ENCODE results near the gene CNFN. TPM values are rescaled to one million over a fixed set of nuclear protein-coding genes. Genes with fewer than 3 reads are reported as not detected.
A peak's percentile ranks its signal among the peaks of the same experiment; 100 is the strongest.

Gene CNFN
- total RNA-seq (not detected), polyA plus RNA-seq (under 1 TPM; 0.44 to 0.88 (median 0.68) TPM), total RNA-seq (0 to 0.14 (median 0) reads per million in 6 experiments)

- Mint-ChIP-seq H3K27ac (peak within 1 kb of the TSS in 2 of 10 donors; percentile 22 to 23), H3K9me3 (no peaks in the 10 kb centered on the region), H3K4me1 (peaks cover 4 to 8% (median 8%) of the 10 kb centered on the region in 4 donors), H3K36me3 (peaks cover 0 to 2% (median 0%) of the 10 kb centered on the region in 3 donors), H3K27me3 (peaks cover 23 to 41% (median 25%) of the 10 kb centered on the region in 5 donors), H3K4me3 (no peak within 1 kb of the TSS)
- ATAC-seq (no peak), DNase-seq (no peak)
- POLR2A ChIA-PET, result no interaction called here
Observed at GRCh38 chr19:42389899-42390298, at the start of gene CNFN. CNFN (minus strand) TSS chr19:42390297; CDS start chr19:42389037, 1,260 bp downstream.

- POLR2A ChIA-PET, result interaction anchor here (0.6 kb wide), 1 partner anchor 573 kb away, joined by 5 read pairs; no protein-coding TSS in a partner anchor
- H3K36me3 Mint-ChIP-seq, result no peaks in the 10 kb centered on the region
Observed at GRCh38 chr19:42436006-42436405, 45.9 kb upstream of the CNFN start.

GRCh38 chr19:42435316-42435715 lies 45.2 kb upstream of the CNFN start:
- Mint-ChIP-seq H3K4me3 (no peak overlapping the region), H3K36me3 (no peaks in the 10 kb centered on the region), H3K4me1 (peaks cover 5 to 15% (median 9%) of the 10 kb centered on the region in 4 donors), H3K9me3 (no peaks in the 10 kb centered on the region), H3K27ac (no peak overlapping the region), H3K27me3 (peaks cover 0 to 2% (median 0%) of the 10 kb centered on the region in 5 donors)
- ATAC-seq, result no peak
- POLR2A ChIA-PET, result no interaction called here
- DNase-seq, result no peak

More at GRCh38 chr19:42436006-42436405, 45.9 kb upstream of the CNFN start:
- Mint-ChIP-seq H3K9me3 (no peaks in the 10 kb centered on the region), H3K27me3 (peaks cover 0 to 2% (median 0%) of the 10 kb centered on the region in 5 donors), H3K4me3 (no peak overlapping the region), H3K4me1 (peaks cover 12 to 22% (median 15%) of the 10 kb centered on the region in 4 donors), H3K27ac (no peak overlapping the region)
- no peak for DNase-seq
- ATAC-seq, result no peak

- Mint-ChIP-seq H3K4me1 (peaks cover 4 to 7% (median 5%) of the 10 kb centered on the region in 4 donors), H3K9me3 (no peaks in the 10 kb centered on the region), H3K4me3 (no peak overlapping the region), H3K27ac (no peak overlapping the region), H3K27me3 (peaks cover 0 to 2% (median 0%) of the 10 kb centered on the region in 5 donors), H3K36me3 (no peaks in the 10 kb centered on the region)
- peak; percentile 27 to 77 (median 50) for DNase-seq
- POLR2A ChIA-PET, result interaction anchor here (1.1 kb wide), 1 partner anchor 13 kb away, joined by 3 read pairs; no protein-coding TSS in a partner anchor
- ATAC-seq, result peak; percentile 49 to 76
Observed at GRCh38 chr19:42433503-42434260, 43.6 kb upstream of the CNFN start.

DNA sequence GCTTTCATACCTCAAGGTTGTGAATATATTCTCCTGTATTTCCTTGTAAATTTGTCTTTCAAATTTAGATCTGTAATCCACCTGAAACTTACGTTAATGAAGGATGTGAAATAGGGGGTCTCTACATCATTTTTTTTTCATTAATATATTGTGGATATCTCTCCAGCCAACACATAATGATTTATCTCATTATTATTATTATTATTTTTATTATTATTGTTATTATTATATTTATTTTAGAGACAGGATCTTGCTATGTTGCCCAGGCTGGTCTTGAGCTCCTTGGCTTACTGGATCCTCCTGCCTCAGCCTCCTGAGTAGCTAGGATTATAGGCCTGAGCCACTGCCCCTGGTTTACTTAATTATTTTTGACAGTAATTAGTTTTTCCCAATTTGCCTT lies 41.4 kb upstream of the CNFN start:
- Mint-ChIP-seq H3K4me3 (no peak overlapping the region), H3K36me3 (no peaks in the 10 kb centered on the region), H3K4me1 (peaks cover 0 to 4% (median 0%) of the 10 kb centered on the region in 4 donors), H3K9me3 (no peaks in the 10 kb centered on the region), H3K27ac (no peak overlapping the region), H3K27me3 (peaks cover 0 to 2% (median 0%) of the 10 kb centered on the region in 5 donors)
- DNase-seq (no peak), ATAC-seq (no peak)
- POLR2A ChIA-PET, result no interaction called here

GRCh38 chr19:42428676-42429075 lies 38.6 kb upstream of the CNFN start:
- no peak overlapping the region for H3K4me3 Mint-ChIP-seq
- H3K9me3 Mint-ChIP-seq, result no peaks in the 10 kb centered on the region
- no peak overlapping the region for H3K27ac Mint-ChIP-seq
- ATAC-seq (no peak), DNase-seq (no peak)
- POLR2A ChIA-PET, result no interaction called here
- peaks cover 0 to 2% (median 0%) of the 10 kb centered on the region in 5 donors for H3K27me3 Mint-ChIP-seq
- H3K4me1 Mint-ChIP-seq, result peaks cover 7 to 10% (median 8%) of the 10 kb centered on the region in 4 donors
- H3K36me3 Mint-ChIP-seq, result no peaks in the 10 kb centered on the region

DNA sequence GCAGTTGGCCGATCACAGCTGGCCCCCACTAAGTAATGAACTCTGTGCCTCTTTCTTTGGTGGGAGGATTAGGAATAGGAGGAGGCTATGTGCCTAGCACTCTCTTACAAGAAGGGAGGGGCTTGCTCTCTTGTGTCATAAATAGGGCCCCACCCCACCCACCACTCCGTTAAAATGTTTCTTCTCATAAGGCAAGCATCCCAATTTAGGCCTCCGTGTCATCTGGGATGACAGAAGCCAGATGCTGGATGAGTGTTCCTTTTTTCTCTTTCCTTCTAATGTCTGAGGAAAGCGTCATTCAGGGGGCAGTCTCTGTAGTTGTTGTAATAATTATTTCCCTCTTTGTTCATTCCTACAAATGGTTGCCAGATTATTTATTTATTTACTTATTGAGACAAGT lies 37.2 kb upstream of the CNFN start, which contains the start of gene LIPE:
TSS of gene LIPE (minus strand) at position 76 of the 400 bp plus-strand sequence. CDS start 239 bp downstream, outside the sequence.
- peak within 1 kb of the TSS in 2 of 10 donors; percentile 38 to 69 for H3K27ac Mint-ChIP-seq
- POLR2A ChIA-PET, result interaction anchor here (0.6 kb wide), 1 partner anchor 8 kb away, joined by 4 read pairs; no protein-coding TSS in a partner anchor
- H3K9me3 Mint-ChIP-seq, result no peaks in the 10 kb centered on the region
- DNase-seq (no peak), ATAC-seq (no peak)
- H3K27me3 Mint-ChIP-seq, result no peaks in the 10 kb centered on the region
- peaks cover 14 to 23% (median 20%) of the 10 kb centered on the region in 4 donors for H3K4me1 Mint-ChIP-seq
- H3K4me3 Mint-ChIP-seq, result peak within 1 kb of the TSS in 2 of 10 donors; percentile 14 to 60
- no peaks in the 10 kb centered on the region for H3K36me3 Mint-ChIP-seq

DNA sequence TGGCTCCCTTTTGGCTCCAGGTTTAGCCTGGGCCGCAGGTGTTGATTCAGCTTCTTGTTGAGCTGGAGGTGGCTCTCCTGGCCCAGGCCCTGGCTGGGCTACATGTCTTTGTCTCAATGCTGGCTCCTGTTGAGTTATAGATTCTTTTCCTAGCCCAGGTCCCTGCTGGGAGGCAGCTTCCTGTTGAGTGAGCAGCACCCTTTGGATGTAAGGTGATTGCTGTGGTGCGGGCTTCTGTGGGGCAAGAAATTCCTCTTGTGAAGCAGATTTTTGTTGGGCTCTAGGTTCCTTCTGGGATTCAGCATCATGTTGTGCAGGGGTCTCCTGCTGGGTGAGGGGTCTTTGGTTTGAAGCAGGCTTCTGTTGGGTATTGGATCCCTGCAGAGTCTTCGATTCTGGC lies 36.5 kb upstream of the CNFN start:
- H3K4me3 Mint-ChIP-seq, result peak overlapping the region in 2 of 10 donors; percentile 14 to 60
- no peaks in the 10 kb centered on the region for H3K9me3 Mint-ChIP-seq
- no peaks in the 10 kb centered on the region for H3K27me3 Mint-ChIP-seq
- ATAC-seq (no peak), DNase-seq (no peak)
- peaks cover 20 to 30% (median 25%) of the 10 kb centered on the region in 4 donors for H3K4me1 Mint-ChIP-seq
- H3K36me3 Mint-ChIP-seq, result no peaks in the 10 kb centered on the region
- peak overlapping the region in 1 of 10 donors; percentile 69 for H3K27ac Mint-ChIP-seq
- POLR2A ChIA-PET, result interaction anchor here (0.7 kb wide), 1 partner anchor 183 kb away, joined by 4 read pairs; no protein-coding TSS in a partner anchor

DNA sequence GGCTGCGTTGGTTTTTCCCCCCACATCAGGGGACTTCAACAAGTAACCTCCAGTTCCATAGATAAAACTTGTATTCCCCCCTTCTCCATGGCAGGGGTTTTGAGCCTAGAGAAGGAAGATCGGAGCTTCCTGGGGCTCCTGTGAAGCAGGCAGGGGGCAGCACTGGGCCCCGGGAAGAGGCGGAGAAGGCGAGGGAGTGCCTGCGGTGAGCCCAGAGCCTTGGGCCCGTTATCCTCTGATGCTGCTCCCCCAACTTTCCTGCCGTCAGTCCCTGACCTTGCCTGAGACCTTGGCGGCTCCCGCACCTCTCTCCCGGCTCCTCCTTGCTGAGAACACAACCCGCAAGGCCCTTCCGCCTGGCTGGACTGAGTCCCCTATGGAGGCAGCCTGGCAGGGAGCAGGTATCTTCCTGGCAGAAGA lies 34.6 kb upstream of the CNFN start:
- POLR2A ChIA-PET, result interaction anchor here (1.1 kb wide), 1 partner anchor 23 kb away, joined by 3 read pairs; no protein-coding TSS in a partner anchor
- no peaks in the 10 kb centered on the region for H3K27me3 Mint-ChIP-seq

DNA sequence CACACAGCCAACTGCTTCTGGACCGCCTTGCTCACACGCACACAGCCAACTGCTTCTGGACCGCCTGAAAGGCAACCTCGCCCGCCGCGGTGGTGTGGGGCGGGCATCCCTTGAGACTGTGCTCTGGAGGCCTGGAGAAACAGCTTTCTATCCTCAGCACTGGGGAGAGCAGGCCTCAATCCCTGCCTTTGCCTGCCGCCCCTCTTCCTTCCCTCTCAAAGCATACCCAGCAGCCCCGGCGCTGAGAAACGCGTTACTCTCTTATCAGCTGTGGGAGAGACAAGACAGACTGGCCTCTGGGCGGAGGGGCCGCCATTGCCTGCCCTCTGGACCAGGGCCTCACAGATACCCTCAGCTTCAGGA lies 34.2 kb upstream of the CNFN start:
- Mint-ChIP-seq H3K27me3 (no peaks in the 10 kb centered on the region), H3K36me3 (no peaks in the 10 kb centered on the region), H3K27ac (peak overlapping the region in 6 of 10 donors; percentile 14 to 96 (median 94)), H3K4me1 (peaks cover 35 to 50% (median 44%) of the 10 kb centered on the region in 4 donors), H3K4me3 (peak overlapping the region; percentile 94 to 100 (median 97)), H3K9me3 (no peaks in the 10 kb centered on the region)
- no peak for DNase-seq
- ATAC-seq, result no peak
- POLR2A ChIA-PET, result interaction anchor here (0.7 to 1.8 kb wide), 3 partner anchors 21 to 28 kb away, joined by 3 to 13 read pairs (median 3); no protein-coding TSS in a partner anchor

More for the DNA sequence above, 34.6 kb upstream of the CNFN start:
- H3K4me1 Mint-ChIP-seq, result peaks cover 35 to 49% (median 44%) of the 10 kb centered on the region in 4 donors
- peak overlapping the region; percentile 94 to 100 (median 97) for H3K4me3 Mint-ChIP-seq
- DNase-seq (no peak), ATAC-seq (no peak)
- H3K27ac Mint-ChIP-seq, result peak overlapping the region in 2 of 10 donors; percentile 14 to 29
- H3K9me3 Mint-ChIP-seq, result no peaks in the 10 kb centered on the region
- H3K36me3 Mint-ChIP-seq, result no peaks in the 10 kb centered on the region

- DNase-seq, result peak; percentile 81 to 97 (median 92)
- H3K27me3 Mint-ChIP-seq, result no peaks in the 10 kb centered on the region
- H3K36me3 Mint-ChIP-seq, result no peaks in the 10 kb centered on the region
- peak overlapping the region; percentile 94 to 100 (median 97) for H3K4me3 Mint-ChIP-seq
- H3K4me1 Mint-ChIP-seq, result peaks cover 35 to 50% (median 45%) of the 10 kb centered on the region in 4 donors
- no peaks in the 10 kb centered on the region for H3K9me3 Mint-ChIP-seq
- POLR2A ChIA-PET, result interaction anchor here (0.6 to 1.8 kb wide), 8 partner anchors 22 to 548 kb away, joined by 3 to 13 read pairs (median 4); partner anchors contain the start of gene CEACAM1
- peak; percentile 90 to 94 for ATAC-seq
- peak overlapping the region; percentile 89 to 96 (median 94) for H3K27ac Mint-ChIP-seq
Observed at GRCh38 chr19:42423462-42424344, 33.6 kb upstream of the CNFN start.
